GM12891 (cell line): ENCODE results near the gene PARP11.

Source experiments
- PAX5 ChIP-seq: IDR thresholded peaks from 2 replicates; pipeline ENCODE4 v1.6.1; 2011; ENCODE audit warnings: low read length, moderate library complexity, mild to moderate bottlenecking; ENCODE audit not compliant: insufficient read depth, severe bottlenecking
- POLR2A ChIP-seq: IDR thresholded peaks from 2 replicates; pipeline ENCODE4 v1.6.1; 2011; ENCODE audit warnings: low read depth, low read length, control low read depth
- POLR2AphosphoS5 ChIP-seq: IDR thresholded peaks from 2 replicates; pipeline ENCODE4 v1.6.1; 2011; ENCODE audit warnings: low read depth, low read length, control low read depth

GRCh38 chr12:3837049-3837448 is 36.1 kb downstream of the PARP11 start:
- TF ChIP-seq POLR2A (no peak), PAX5 (no peak), POLR2AphosphoS5 (no peak)
